NOMO-1 (cell line): ENCODE measurements around the gene C11orf16.
"Not testable (repeated sequence)": the region's sequence is repeated elsewhere in the genome, so short reads cannot be mapped to it uniquely, and the experiment has no call there.

Experiments used
- DNase-seq, 2 experiments: peaks; one replicate each; lab custom pipeline; 2025; ENCODE audit not compliant: unreplicated experiment in 2 of 2; lab: John Stamatoyannopoulos, UW

Gene C11orf16, protein sequence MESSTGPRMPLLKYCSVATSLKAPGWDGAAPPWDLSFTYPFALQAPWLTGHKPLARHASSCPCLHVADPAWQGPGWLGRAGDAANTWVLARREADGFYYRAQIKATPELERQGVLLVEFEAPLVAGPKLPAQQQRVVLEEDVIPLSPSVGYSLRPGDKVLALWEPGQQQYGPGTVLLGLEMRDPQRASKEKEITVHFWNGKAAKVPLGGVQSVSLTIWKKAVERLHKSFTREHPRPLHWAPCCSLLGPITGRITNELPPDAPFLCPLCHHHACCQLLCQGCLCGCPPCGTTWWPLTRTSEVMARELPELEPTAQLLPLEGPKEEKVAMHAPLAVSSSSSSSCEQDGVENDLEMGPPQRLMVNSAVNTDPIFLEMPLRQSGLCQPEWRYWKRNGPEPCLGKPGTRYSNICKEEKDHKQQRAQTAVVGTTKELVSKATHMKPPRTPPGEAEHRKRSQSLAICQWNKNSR

DNA sequence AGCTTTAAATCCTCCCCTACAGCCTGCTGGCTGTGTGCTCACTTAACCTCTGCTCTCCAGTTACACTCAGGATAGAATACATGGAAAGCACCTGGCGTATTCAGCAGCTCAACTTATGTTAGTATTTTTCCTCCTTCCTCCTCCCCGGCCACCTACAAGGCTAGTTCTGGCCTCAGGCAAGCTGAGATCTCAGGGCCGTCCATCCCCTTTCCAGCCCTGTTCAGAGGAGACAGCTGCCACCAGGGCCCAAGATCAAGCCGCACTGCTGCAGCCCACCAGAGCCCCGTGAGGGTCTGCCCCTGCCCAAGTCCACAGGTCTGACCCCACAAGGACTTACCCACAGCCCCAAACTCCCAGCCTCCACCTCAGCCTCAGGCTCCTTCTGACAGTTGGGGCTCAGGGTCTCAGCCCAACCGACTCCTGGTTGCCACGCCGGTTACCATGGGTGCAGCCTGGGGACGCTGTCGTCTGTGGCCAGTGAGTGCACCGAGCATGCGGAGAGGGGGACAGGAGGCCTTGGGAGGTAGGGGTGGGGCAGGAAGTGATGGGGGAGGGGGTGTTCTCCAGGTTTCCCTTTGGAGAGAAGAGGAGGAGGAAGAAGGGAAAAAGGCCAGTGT, at the start of gene C11orf16:
Gene C11orf16, minus strand, starts transcription at position 384 of the 617 bp plus-strand sequence. CDS start 639 bp downstream, outside the sequence.
- no peak for DNase-seq

DNA sequence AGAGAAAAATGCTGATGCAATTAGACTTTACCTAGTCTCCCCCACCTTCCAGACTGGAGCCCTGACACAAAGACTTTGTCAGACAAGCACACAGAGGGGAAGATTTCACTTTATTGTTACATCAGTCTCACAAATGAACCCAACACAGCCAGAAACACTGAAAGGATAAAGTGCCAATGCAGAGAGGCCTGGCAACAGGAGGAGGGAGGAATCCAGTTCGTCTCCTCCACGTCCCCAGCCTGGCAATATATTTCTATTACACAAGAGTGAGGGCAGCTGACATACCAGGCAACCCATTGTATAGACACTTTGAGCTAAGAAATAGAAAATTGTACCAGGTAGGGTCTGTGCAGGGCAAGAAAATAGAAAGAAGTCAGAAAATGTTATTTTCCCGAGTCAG, 47.7 kb upstream of the C11orf16 start:
- no peak for DNase-seq

DNA sequence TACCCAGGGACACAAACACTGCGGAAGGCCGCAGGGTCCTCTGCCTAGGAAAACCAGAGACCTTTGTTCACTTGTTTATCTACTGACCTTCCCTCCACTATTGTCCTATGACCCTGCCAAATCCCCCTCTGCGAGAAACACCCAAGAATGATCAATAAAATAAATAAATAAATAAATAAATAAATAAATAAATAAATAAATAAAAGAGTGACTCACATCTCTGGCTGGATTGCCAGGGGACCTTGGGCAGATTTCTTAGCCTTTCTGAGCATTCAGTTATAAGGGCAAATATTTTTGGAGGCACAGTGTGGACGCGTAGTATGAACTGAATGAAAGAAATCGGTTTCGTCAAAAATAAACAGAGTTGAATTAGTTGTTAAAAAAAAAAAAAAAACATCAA, 46.6 kb upstream of the C11orf16 start:
- not testable (repeated sequence) for DNase-seq

DNA sequence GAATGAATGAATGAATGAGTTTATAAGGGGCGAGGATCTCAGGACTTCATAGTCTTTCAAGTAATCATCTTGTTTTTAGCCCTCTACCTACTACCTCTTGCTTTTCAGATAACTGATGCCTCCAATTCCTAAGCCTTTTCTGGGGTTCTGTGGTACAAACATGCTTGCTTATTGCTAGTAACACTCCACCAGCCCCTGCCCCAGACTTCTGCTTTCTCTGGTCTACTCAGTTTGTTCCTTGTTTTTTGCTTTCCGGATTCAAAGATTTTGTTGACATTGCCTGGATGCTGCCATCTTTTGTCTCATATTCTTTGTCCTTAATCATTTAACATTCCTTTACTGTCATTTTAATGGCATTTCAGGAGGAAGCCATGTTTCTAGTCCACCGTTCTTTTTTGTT, 40.4 kb upstream of the C11orf16 start:
- no peak for DNase-seq

DNA sequence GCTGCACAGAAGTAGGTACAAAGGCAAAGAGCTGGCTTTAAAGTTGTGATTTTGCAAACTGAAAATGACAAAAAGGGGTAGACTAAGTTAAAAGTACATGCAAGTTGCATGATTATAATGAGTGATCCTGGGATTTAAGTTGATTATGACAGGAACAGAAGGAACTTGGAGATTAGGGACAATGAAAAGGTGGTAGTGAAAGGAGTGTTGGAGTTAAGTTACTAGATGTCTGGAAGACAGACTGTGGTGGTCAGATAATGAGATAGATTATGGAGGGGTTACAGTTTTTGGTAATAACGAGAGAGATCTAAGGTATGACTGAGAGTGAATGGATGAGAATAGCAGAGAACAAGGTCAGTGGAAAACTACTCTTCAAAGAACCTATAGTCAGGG, 39.2 kb upstream of the C11orf16 start:
- no peak for DNase-seq

DNA sequence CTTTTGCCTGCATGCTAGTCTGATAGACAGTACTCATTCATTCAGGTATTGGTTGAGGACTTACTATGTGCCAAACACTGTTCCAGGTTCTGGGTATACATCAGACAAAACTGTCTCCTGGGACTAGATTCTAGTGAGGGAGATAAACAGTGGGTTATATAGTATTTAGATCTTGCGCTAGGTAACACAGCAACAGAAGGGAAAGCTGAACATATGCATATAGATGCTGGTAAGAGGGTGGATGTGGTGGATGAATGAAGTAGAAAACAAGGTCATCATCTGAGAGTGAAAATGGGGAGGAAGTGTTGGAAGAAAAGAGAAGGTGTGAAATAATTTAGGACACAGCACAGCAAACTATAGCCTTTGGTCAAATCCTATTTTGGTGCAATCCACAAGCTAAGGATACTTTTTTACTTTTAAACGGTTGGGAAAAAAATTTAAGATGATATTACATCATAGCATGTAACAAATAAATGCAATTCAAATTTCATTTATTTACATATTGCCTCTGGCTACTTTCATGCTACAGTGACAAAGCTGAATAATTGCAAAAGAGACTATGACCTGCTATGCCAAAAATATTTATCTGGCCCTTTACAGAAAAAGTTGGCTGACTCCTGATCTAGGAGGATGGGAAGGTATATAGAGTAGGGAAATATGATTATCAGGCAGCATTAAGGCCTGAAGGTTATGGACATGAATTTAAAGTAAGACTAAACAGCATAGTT, 38.6 kb upstream of the C11orf16 start:
- no peak for DNase-seq

DNA sequence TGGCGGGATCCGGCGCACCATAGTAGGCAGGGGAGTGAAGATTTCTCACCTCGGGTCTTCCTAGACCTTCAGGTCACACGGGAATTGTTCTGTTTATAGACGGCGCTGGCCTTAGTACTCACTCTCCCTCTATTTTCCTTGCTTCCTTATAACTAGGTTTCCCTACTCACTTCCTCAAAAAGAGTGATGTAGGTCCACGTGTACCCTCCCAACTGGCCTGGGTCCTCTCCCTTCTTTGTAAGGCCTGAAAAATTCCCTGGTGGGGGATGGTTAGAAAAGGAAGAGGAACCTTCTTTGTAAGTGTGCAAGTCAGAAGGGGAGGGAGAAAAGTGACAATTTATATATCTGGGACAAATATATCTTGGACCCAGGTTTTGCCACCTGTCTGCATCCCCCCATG, 34.4 kb upstream of the C11orf16 start:
- no peak for DNase-seq

DNA sequence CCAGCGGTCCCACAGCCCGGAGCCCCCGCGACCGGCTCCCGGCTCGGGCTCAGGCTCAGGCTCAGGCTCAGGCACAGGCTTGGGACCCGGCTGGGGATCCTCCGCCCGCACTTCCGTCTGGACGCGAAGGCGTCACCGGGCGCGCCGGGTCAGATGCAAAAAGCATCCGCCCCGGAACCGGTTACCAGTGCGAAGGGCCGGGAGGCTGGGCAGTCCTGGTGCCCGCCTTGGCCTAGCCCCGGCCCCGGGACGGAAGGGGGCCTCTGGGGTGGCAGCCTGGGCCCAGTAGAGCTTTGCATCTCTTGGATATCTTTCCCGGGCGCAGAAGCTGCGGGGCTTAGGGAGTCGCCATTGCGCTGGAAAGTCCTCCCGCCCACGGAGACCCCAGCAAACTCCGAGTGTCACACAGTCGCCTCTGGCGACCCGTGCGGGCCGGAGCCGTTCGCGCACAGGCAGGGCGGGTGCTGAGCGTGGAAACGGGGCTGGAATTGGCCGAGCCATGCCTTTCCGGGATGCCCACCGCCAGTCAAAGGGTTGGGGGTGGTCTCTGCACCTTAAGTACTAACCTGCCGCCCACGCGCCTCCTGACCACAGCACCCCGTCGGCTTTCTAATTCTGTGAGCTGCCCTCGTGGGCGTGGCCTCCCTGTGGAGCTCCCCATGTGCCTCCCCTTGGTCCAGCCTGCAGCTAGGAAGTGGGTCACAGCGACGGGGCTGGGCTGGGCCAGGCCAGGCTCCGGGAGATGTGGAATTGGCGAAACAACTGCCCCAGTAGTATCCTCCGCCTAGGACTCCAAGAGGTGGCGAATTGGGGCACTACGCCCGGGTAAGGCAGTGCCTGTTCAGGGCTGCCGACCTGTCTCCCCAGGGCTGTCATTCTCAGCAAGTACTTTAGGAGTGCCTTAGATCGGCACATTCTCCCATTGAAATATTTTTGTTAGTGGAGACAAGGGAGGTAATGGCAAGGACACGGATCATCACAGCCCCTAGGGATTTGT, 31.9 kb upstream of the C11orf16 start, which contains the start of gene TMEM9B:
Gene TMEM9B, minus strand, starts transcription at position 119 of the 997 bp plus-strand sequence. CDS start 129 bp downstream, outside the sequence.
- peak; percentile 89 for DNase-seq

DNA sequence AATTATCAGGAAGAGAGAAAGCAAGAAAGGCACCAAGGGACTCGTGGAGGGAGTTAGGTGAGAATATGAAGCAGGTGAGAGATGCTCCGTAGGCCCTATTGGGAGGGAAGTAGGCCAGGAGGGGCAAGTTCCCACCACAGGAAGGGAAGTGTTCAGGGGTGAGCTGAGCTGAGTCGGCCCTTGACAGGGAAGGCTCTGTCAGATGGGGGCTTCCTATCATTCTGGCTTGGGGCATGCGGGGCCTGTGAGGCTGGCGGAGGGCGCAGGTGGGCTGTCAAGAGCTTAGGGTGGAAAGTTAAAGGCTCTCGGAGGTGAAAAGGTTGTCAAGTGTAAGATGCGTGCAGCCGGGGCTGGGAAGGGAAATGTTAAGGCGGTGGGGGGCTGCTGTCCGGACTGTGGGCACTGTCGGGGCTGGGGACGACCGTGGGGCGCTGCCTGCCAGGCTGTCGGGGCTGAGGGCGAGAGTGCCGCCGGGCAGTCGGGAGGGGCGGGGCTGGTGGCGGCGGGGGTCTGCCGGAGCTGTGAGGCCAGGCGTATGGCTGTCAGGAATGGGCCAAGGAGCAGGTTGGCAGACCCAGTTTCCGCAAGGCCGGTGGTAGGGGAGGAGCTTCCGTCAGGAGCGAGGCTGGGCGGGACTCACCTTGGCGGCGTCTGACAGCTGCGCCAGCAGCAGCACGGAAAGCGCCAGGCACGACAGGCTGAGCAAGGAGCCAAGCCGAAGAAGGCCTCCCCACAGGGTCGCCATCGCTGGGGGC, 31.0 kb upstream of the C11orf16 start:
- DNase-seq = peak; percentile 77 to 86

DNA sequence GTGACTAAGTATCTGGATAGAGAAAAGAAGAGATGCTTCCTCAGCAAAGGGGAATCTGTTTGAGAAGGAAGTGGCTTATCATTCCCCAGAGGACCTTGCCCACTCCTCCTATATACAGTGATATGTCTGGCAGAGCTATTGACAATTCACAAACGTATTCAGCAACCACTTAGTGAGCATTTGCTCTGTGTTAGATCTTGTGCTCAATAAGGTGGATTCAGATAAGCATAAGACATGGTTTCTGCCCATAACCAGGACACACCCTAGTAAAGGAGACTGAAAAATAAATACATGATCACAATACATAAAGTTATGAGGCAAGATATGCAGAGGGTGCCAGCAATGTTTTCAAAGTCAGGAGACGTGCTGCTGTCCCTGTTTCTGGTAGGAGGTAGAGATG, 30.1 kb upstream of the C11orf16 start:
- no peak for DNase-seq

DNA sequence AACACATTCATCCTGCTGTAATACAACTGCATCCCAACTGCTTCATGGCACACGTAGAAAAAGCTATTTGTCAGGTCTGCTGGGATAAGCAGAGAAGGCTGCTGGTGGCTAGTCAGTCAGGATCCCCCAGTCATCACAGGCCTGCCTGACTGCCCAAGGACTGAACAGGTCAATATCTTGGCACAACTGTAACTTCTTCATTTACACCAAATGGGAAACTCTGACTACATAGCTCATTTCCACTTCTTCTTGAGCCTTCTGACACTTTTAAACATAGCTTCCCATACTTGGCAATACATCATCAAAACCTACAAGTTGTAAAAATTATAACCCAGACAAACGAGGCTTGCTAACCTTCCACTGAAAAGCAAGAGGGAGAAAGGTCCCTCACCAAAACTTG, 28.7 kb upstream of the C11orf16 start:
- DNase-seq = no peak

DNA sequence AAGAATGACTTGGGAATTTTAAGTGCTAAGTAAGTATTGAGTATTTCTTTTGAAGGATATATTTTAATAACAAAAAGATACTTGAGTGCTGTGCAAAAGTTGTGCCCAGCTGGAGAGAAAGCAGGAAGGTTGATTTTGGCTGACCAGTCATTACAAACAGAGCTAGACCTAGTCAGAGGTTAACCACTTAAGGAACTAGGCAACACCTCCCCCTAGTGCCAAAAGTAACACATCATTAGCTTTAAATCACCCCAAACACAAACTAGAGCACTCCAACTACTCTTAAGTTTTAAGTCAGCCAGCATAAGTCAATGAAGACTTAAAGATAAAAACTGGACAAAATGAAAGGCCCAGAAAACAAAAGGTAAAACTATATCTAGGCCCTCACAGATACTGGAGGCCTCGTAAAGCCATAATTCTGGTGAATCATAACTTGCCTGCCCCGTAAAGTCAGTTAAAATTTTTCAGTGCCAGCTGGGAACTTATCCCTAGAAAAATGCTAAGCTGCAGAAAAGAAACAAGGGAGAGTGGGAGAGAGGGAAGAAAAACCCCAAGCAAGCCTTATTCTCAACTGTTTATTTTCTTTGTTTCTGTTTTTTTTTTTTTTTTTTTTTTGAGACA, 26.9 kb upstream of the C11orf16 start:
- peak; percentile 24 to 54 for DNase-seq

DNA sequence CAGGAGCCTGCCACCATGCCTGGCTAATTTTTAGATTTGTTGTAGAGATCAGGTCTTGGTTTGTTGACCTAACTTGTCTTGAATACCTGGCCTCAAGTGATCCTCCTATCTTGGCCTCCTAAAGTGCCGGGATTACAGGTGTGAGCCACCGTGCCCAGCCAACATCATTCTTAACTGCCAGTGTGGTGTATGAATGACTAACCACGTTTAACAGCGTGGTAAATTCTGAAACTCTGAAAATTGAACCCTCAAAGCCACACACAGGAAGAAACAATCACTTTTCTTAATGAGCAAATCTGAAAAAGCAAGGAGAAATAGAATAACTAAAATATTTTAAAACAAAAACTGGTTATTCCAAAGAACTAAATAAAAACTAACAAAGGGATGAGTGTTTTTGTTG, 24.1 kb upstream of the C11orf16 start:
- no peak for DNase-seq

DNA sequence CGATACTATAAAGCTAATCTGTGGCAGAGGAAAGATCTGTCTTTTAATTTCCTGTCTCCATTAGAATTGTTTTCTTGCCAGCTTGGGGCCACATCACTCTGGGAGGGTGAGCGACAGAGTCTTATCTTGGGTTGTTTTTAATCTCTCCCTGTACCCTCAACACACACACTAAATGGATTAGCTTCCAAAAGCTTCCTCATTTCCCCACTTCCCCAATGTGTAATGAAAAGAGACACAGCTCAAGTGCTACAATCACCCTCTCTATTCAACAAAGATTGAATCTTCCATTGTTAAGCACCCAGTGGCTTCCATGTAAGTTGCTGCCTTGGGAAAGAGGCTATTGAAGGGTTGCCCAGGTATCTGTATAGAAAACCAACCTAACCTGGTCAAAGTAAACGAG, 16.1 kb upstream of the C11orf16 start:
- no peak for DNase-seq

DNA sequence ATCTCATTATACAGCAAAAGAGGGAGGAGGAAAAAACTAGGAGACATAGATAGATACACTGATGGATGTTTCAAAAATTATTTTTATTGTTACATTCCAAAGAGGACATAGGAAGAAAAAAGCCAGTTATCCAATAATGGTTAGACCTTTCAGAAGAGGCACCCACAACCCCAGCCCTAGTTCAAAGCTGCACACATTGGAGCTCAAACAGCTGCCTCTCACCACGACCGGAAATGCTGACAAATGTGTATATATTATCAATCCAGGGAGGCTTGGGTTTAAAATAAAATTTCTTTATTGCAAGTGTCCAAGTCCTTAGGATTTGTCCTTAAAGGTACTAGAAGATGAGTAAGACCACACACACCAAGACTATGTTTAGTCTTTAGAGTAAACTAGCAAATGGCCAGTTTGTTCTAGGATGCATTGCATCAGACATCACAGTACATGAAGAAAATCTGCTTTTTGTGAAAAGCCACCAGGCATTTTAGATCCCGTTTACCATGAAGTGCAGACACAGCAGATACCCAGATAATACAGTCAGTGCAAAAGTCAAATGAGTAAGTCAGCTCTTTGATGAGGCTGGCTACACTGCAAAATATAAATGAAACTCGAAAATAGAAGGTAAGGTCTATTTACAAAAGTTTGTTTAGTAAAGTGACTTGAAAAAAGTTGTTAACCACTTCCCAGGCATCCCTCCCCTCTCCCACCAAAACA, 14.6 kb upstream of the C11orf16 start:
- no peak for DNase-seq

DNA sequence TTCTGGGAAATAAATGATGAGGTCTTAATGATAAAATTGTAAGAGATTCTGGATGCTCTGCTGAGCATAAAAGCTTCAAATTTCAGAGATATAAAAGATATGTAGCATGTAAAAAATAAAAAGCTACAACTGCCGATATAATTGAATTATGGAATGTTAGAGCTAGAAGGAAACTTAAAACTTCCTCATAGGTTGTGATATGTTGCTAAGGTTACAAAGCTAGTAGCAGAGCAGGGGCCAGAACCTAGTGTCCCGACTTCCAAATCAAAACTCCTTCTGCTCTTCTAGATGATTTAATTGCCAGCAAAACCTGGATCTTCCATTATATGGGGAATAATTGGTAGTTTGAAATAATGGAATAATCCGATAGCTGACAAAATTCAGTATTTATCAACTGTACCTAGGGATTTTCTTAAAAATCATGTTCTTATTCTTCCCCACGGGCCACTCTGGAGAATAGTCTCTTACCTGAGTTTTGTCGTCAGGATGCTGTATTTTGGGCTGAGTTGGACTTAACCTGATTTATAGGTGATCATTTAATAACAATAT, 9.8 kb upstream of the C11orf16 start, which contains the start of gene ASCL3:
Gene ASCL3, minus strand, starts transcription at position 499 of the 549 bp plus-strand sequence. CDS start 4,855 bp downstream, outside the sequence.
- DNase-seq = no peak

DNA sequence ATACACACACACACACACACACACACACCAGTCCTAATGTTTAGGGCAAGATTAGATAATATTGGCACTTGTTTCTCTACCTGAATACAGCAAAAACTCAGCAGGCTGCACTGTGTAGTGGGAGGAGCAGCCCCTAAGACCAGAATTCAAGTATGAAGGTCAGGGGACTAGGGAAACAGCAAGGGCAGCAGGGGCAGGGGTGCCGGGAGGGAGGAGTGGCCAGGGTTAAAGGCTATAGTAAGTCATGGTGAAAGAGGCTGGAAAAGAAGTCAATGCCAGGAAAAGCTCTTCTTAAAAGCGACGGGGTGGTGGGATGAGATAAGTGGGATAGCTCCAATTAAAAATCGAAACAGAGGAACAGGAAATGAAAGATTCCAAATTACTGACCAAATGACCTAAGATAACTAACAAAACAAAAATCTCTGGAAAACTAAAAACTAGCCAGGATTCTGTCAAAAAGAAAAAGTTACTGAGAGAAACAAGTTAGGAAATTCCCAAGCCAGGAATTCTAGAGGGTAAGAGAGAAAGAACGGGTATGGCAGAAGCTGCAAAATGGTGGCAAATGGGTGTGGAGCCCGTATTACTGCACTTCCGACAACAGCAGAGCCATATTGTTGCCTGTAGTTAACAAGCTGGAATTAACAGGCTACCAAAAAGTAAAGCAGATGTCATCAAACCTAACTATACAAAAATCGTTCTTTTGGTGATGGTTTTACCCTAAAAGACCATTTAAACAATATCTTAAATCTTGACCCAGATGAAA, 8.8 kb upstream of the C11orf16 start:
- no peak for DNase-seq
